HL-60 (cell line): ENCODE results near the gene FUZ.

ENCODE experiments used
- CTCF ChIP-seq: IDR thresholded peaks from one replicate; pipeline ENCODE4 v1.5.1; 2011; ENCODE audit warnings: low read length, control low read depth, inconsistent platforms; ENCODE audit not compliant: insufficient read depth
- GABPA ChIP-seq: IDR thresholded peaks from 2 replicates; pipeline ENCODE4 v1.6.1; 2012; ENCODE audit warnings: low read depth
- POLR2AphosphoS5 ChIP-seq: IDR thresholded peaks from 2 replicates; pipeline ENCODE4 v1.6.1; 2012; ENCODE audit warnings: low read depth

GRCh38 chr19:49814010-49814409, 918 bp upstream of the FUZ start:
- no peak for TF ChIP-seq GABPA
- no peak for TF ChIP-seq CTCF
- TF ChIP-seq POLR2AphosphoS5, result no peak
